SK-N-SH (cell line): ENCODE results near the gene SPACA6. TPM values are rescaled to one million over a fixed set of nuclear protein-coding genes. Genes with fewer than 3 reads are reported as not detected.
"Not testable (repeated sequence)": the region's sequence is repeated elsewhere in the genome, so short reads cannot be mapped to it uniquely, and the experiment has no call there.

Experiments used
- CTCF ChIA-PET: fragments of 300-600, 350-600 bp; formaldehyde crosslinking; extraction: SDS; loops from one replicate; lab custom pipeline; 2021; lab: Yijun Ruan, JAX
- POLR2A ChIA-PET: fragments of 350-600 bp; sonication (Branson Sonifier 250); formaldehyde crosslinking; extraction: SDS; loops from one replicate; lab custom pipeline; 2020; ENCODE audit warnings: antibody characterized with exemption, inconsistent platforms; lab: Yijun Ruan, JAX
- DNase-seq: peaks from one replicate; pipeline ENCODE4 v3.0.0; 2012
- H2AFZ ChIP-seq: fragments of 200-600 bp; sonication (generic); 2 replicates; pipeline ENCODE4 v1.8.1; 2016; ENCODE audit warnings: antibody characterized with exemption, mild to moderate bottlenecking, low read depth
- H3F3A ChIP-seq: fragments of 200-600 bp; sonication (generic); replicated peaks from 2 replicates; pipeline ENCODE3; 2016; ENCODE audit warnings: antibody characterized with exemption, mild to moderate bottlenecking; ENCODE audit not compliant: insufficient read depth
- H3K27ac ChIP-seq, 2 experiments: fragments of 200-500 bp in 1 of 2; fragments of 200-600 bp in 1 of 2; sonication (Bioruptor generic) in 1 of 2; sonication (generic), shearing (Covaris generic) in 1 of 2; 2 replicates each; pipeline versions ENCODE4 v1.5.1 to v1.6.1; 2014 to 2016; ENCODE audit warnings: low read depth in 2 of 2, inconsistent platforms in 1 of 2, low read length in 1 of 2, mild to moderate bottlenecking in 1 of 2, mixed read lengths in 1 of 2
- H3K27me3 ChIP-seq: fragments of 200-600 bp; sonication (generic), shearing (Covaris generic); 2 replicates; pipeline ENCODE4 v1.6.1; 2016; ENCODE audit warnings: mixed run types; ENCODE audit not compliant: insufficient read depth
- H3K36me3 ChIP-seq, 2 experiments: fragments of 200-500 bp in 1 of 2; fragments of 200-600 bp in 1 of 2; sonication (Bioruptor generic) in 1 of 2; sonication (generic) in 1 of 2; replicated peaks in 1 of 2; 2 replicates each; pipeline versions ENCODE3 to v1.5.1; 2014 to 2016; ENCODE audit warnings: low read length in 1 of 2, mild to moderate bottlenecking in 1 of 2; ENCODE audit not compliant: insufficient read depth in 2 of 2, control insufficient read depth in 1 of 2
- H3K4me1 ChIP-seq, 2 experiments: fragments of 200-500 bp in 1 of 2; fragments of 200-600 bp in 1 of 2; sonication (Bioruptor generic) in 1 of 2; sonication (generic), shearing (Covaris generic) in 1 of 2; 2 replicates each; pipeline versions ENCODE4 v1.5.1 to v1.6.1; 2014 to 2016; ENCODE audit warnings: low read depth in 1 of 2, low read length in 1 of 2, mixed run types in 1 of 2; ENCODE audit not compliant: insufficient read depth in 2 of 2, control insufficient read depth in 1 of 2
- H3K4me2 ChIP-seq: fragments of 200-600 bp; sonication (generic), shearing (Covaris generic); 2 replicates; pipeline ENCODE4 v1.6.1; 2017; ENCODE audit warnings: mixed run types
- H3K4me3 ChIP-seq, 2 experiments: fragments of 200-500 bp in 1 of 2; fragments of 200-600 bp in 1 of 2; sonication (Bioruptor generic) in 1 of 2; sonication (generic), shearing (Covaris generic) in 1 of 2; 2 replicates each; pipeline versions ENCODE4 v1.5.1 to v1.8.1; 2014 to 2016; ENCODE audit warnings: low read depth in 2 of 2, inconsistent platforms in 1 of 2, low read length in 1 of 2, mild to moderate bottlenecking in 1 of 2, mixed read lengths in 1 of 2, moderate library complexity in 1 of 2
- H3K79me2 ChIP-seq: fragments of 200-600 bp; sonication (generic); 2 replicates; pipeline ENCODE4 v1.8.1; 2017; ENCODE audit warnings: mild to moderate bottlenecking; ENCODE audit not compliant: insufficient read depth
- H3K9ac ChIP-seq: fragments of 200-600 bp; sonication (generic); 2 replicates; pipeline ENCODE4 v1.6.1; 2017; ENCODE audit warnings: mixed run types
- H3K9me2 ChIP-seq: fragments of 200-600 bp; sonication (generic); 2 replicates; pipeline ENCODE4 v1.6.1; 2017; ENCODE audit warnings: mixed run types
- H3K9me3 ChIP-seq: fragments of 200-600 bp; sonication (generic); 2 replicates; pipeline ENCODE4 v1.6.1; 2017; ENCODE audit warnings: mixed run types, mild to moderate bottlenecking, moderate library complexity
- H4K20me1 ChIP-seq: fragments of 200-600 bp; sonication (generic); 2 replicates; pipeline ENCODE4 v1.6.1; 2017; ENCODE audit warnings: mild to moderate bottlenecking, mixed run types; ENCODE audit not compliant: insufficient read depth
- CTCF ChIP-seq: fragments of 200-600 bp; sonication (generic); IDR thresholded peaks from 2 replicates; pipeline ENCODE4 v1.6.1; 2017; ENCODE audit warnings: antibody characterized with exemption, mild to moderate bottlenecking, moderate library complexity
- FOSL2 ChIP-seq: IDR thresholded peaks from 2 replicates; pipeline ENCODE4 v1.4.0; 2012; ENCODE audit warnings: low read depth, mild to moderate bottlenecking, moderate library complexity, borderline replicate concordance
- FOXJ3 ChIP-seq: sonication (generic); formaldehyde crosslinking; IDR thresholded peaks from 2 replicates; pipeline ENCODE4 v1.5.1; 2020; ENCODE audit warnings: mild to moderate bottlenecking, missing genetic modification reagents
- FOXM1 ChIP-seq: IDR thresholded peaks from 2 replicates; pipeline ENCODE4 v1.4.0; 2012; ENCODE audit warnings: low read depth, mild to moderate bottlenecking
- GATA2 ChIP-seq: sonication (generic); formaldehyde crosslinking; IDR thresholded peaks from 2 replicates; pipeline ENCODE4 v1.5.0; 2020; ENCODE audit warnings: mild to moderate bottlenecking, missing genetic modification reagents
- MEF2A ChIP-seq: IDR thresholded peaks from 2 replicates; pipeline ENCODE4 v1.4.0; 2012; ENCODE audit warnings: low read depth, borderline replicate concordance
- MXI1 ChIP-seq: IDR thresholded peaks from 2 replicates; pipeline ENCODE4 v1.6.1; 2012; ENCODE audit warnings: mild to moderate bottlenecking, low read depth, low read length, improper control_type of control experiment
- NFIC ChIP-seq: IDR thresholded peaks from 2 replicates; pipeline ENCODE4 v1.4.0; 2012; ENCODE audit warnings: borderline replicate concordance
- PBX3 ChIP-seq: IDR thresholded peaks from 2 replicates; pipeline ENCODE4; 2012
- POLR2AphosphoS5 ChIP-seq: IDR thresholded peaks from 2 replicates; pipeline ENCODE4 v1.6.1; 2012; ENCODE audit warnings: low read depth, low read length
- RAD21 ChIP-seq: IDR thresholded peaks from 2 replicates; pipeline ENCODE4 v1.6.1; 2012; ENCODE audit warnings: mild to moderate bottlenecking, low read length
- RCOR1 ChIP-seq: fragments of 150-350 bp; IDR thresholded peaks from 2 replicates; pipeline ENCODE4 v1.6.1; 2017; ENCODE audit warnings: antibody characterized with exemption, low read length
- REST ChIP-seq: IDR thresholded peaks from 2 replicates; pipeline ENCODE4 v1.6.1; 2012; ENCODE audit warnings: mild to moderate bottlenecking, low read depth, low read length, moderate library complexity
- SIN3A ChIP-seq: IDR thresholded peaks from 2 replicates; pipeline ENCODE4 v1.6.1; 2012; ENCODE audit warnings: low read depth, mild to moderate bottlenecking, low read length, moderate library complexity, borderline replicate concordance
- SMC3 ChIP-seq: IDR thresholded peaks from 2 replicates; pipeline ENCODE4 v1.6.1; 2012; ENCODE audit warnings: low read depth, low read length, improper control_type of control experiment
- TAF1 ChIP-seq: IDR thresholded peaks from 2 replicates; pipeline ENCODE4 v1.6.1; 2012; ENCODE audit warnings: low read depth, mild to moderate bottlenecking, low read length, moderate library complexity, borderline replicate concordance
- TCF12 ChIP-seq: IDR thresholded peaks from 2 replicates; pipeline ENCODE4 v1.4.0; 2012
- TEAD4 ChIP-seq: IDR thresholded peaks from 2 replicates; pipeline ENCODE4 v1.4.0; 2012; ENCODE audit warnings: mild to moderate bottlenecking, borderline replicate concordance; ENCODE audit not compliant: insufficient read depth
- USF2 ChIP-seq: fragments of 150-350 bp; IDR thresholded peaks from 2 replicates; pipeline ENCODE4 v1.6.1; 2017; ENCODE audit warnings: antibody characterized with exemption, low read length, low read depth, borderline replicate concordance
- YY1 ChIP-seq: IDR thresholded peaks from 2 replicates; pipeline ENCODE4 v1.4.0; 2012; ENCODE audit warnings: low read depth, mild to moderate bottlenecking
- WGBS: methylation state at CpG from one replicate; pipeline ENCODE4 v1.1.6; 2017; ENCODE audit warnings: low lambda C conversion rate; 5-methylcytosine and 5-hydroxymethylcytosine counted together
- polyA plus RNA-seq, 3 experiments: library from polyadenylated mRNA; depleted of rRNA; stranded (reverse); fragments of >200 nt; gene quantifications; 2 replicates each; pipeline ENCODE4 v1.2.3, GENCODE V29; 2012

SPACA6 gene
- polyA plus RNA-seq, 1 of the 3 experiments (the other 2 are of a cell fraction) = 15.8 TPM

GRCh38 chr19:51675911-51676565 lies 17.1 kb upstream of the SPACA6 start:
- POLR2A ChIA-PET, H3K79me2 ChIP-seq, H3K27ac ChIP-seq, H3K27me3 ChIP-seq, H4K20me1 ChIP-seq, H3K4me1 ChIP-seq, H3K36me3 ChIP-seq, H3K9ac ChIP-seq, H2AFZ ChIP-seq, H3K9me2 ChIP-seq, DNase-seq, H3K9me3 ChIP-seq, H3F3A ChIP-seq, H3K4me3 ChIP-seq, H3K4me2 ChIP-seq: not testable (repeated sequence)
- CTCF ChIA-PET = interaction anchor here (0.6 to 2.9 kb wide), 11 partner anchors 8 to 215 kb away, joined by 3 to 20 read pairs (median 3); no protein-coding TSS in a partner anchor
- TF ChIP-seq RAD21 (peak; percentile 16; the same call in 1 of the 2 replicates), SMC3 (0 out of 2 replicates have a peak, but pooled peaks have one; percentile 16), CTCF (peak; percentile 60)
- WGBS = 12% methylated on average over 7 of the region's 7 CpGs

- ChIA-PET POLR2A (no interaction called here), CTCF (interaction anchor here (0.8 to 2.9 kb wide), 8 partner anchors 12 to 215 kb away, joined by 3 to 20 read pairs (median 4); no protein-coding TSS in a partner anchor)
- Histone ChIP-seq H3F3A (no peaks in the 10 kb centered on the region), H3K4me1 (peaks cover 0 to 3% of the 10 kb centered on the region in 2 experiments; a peak in 1 of 4 replicates), H3K27me3 (no peaks in the 10 kb centered on the region; the same call in 1 of the 2 replicates), H3K4me2 (no peak overlapping the region), H3K9ac (no peak overlapping the region), H3K27ac (no peak overlapping the region), H2AFZ (no peak overlapping the region), H3K79me2 (no peaks in the 10 kb centered on the region), H3K9me3 (no peaks in the 10 kb centered on the region), H3K4me3 (no peak overlapping the region), H4K20me1 (no peaks in the 10 kb centered on the region), H3K36me3 (no peaks in the 10 kb centered on the region), H3K9me2 (no peaks in the 10 kb centered on the region)
- 37% methylated on average over 9 of the region's 11 CpGs for WGBS
- DNase-seq = no peak
- TF ChIP-seq TCF12 = no peak
- no peak for TF ChIP-seq PBX3
- no peak for TF ChIP-seq GATA2 (CRISPR knock-in tag)
- TF ChIP-seq FOXJ3 (CRISPR knock-in tag) = no peak
- TF ChIP-seq POLR2AphosphoS5 = no peak
- TF ChIP-seq MEF2A = no peak
- no peak for TF ChIP-seq FOSL2
- TF ChIP-seq FOXM1 = no peak
- TF ChIP-seq RAD21 = no peak
- no peak for TF ChIP-seq REST
- TF ChIP-seq TAF1 = no peak
- no peak for TF ChIP-seq SIN3A
- no peak for TF ChIP-seq TEAD4
- TF ChIP-seq YY1 = no peak
- no peak for TF ChIP-seq USF2
- TF ChIP-seq NFIC = no peak
- no peak for TF ChIP-seq MXI1
- no peak for TF ChIP-seq RCOR1
These were observed 16.5 kb upstream of the SPACA6 start for GRCh38 chr19:51676566-51677083.
